SK-N-SH (cell line): ENCODE results near the gene FAM53A.

ENCODE experiments used
- CHD2 ChIP-seq: fragments of 150-350 bp; IDR thresholded peaks from 2 replicates; pipeline ENCODE4 v1.6.1; 2018; ENCODE audit warnings: low read length; ENCODE audit not compliant: partially characterized antibody
- ELF1 ChIP-seq: IDR thresholded peaks from 2 replicates; pipeline ENCODE4 v1.4.0; 2012
- EZH2phosphoT487 ChIP-seq: fragments of 200-600 bp; sonication (generic); IDR thresholded peaks from 2 replicates; pipeline ENCODE4 v1.6.1; 2017; ENCODE audit warnings: low read depth, mixed run types, mild to moderate bottlenecking, antibody characterized with exemption, moderate library complexity, borderline replicate concordance
- FOXM1 ChIP-seq: IDR thresholded peaks from 2 replicates; pipeline ENCODE4 v1.4.0; 2012; ENCODE audit warnings: low read depth, mild to moderate bottlenecking
- JUND ChIP-seq: IDR thresholded peaks from 2 replicates; pipeline ENCODE4 v1.4.0; 2012
- MXI1 ChIP-seq: IDR thresholded peaks from 2 replicates; pipeline ENCODE4 v1.6.1; 2012; ENCODE audit warnings: mild to moderate bottlenecking, low read depth, low read length, improper control_type of control experiment
- POLR2AphosphoS5 ChIP-seq: IDR thresholded peaks from 2 replicates; pipeline ENCODE4 v1.6.1; 2012; ENCODE audit warnings: low read depth, low read length
- REST ChIP-seq: IDR thresholded peaks from 2 replicates; pipeline ENCODE4 v1.6.1; 2012; ENCODE audit warnings: mild to moderate bottlenecking, low read depth, low read length, moderate library complexity
- TAF1 ChIP-seq: IDR thresholded peaks from 2 replicates; pipeline ENCODE4 v1.6.1; 2012; ENCODE audit warnings: low read depth, mild to moderate bottlenecking, low read length, moderate library complexity, borderline replicate concordance
- TF ChIP-seq, protein P1 (sequence below): fragments of 200-600 bp; sonication (generic); IDR thresholded peaks from 2 replicates; pipeline ENCODE4 v1.6.1; 2017; ENCODE audit warnings: antibody characterized with exemption, mild to moderate bottlenecking, moderate library complexity
- TF ChIP-seq, protein P2 (sequence below): IDR thresholded peaks from 2 replicates; pipeline ENCODE4 v1.4.0; 2012; ENCODE audit warnings: low read depth

- no peak for TF ChIP-seq JUND
- no peak for TF ChIP-seq ELF1
- TF ChIP-seq, protein P1, sequence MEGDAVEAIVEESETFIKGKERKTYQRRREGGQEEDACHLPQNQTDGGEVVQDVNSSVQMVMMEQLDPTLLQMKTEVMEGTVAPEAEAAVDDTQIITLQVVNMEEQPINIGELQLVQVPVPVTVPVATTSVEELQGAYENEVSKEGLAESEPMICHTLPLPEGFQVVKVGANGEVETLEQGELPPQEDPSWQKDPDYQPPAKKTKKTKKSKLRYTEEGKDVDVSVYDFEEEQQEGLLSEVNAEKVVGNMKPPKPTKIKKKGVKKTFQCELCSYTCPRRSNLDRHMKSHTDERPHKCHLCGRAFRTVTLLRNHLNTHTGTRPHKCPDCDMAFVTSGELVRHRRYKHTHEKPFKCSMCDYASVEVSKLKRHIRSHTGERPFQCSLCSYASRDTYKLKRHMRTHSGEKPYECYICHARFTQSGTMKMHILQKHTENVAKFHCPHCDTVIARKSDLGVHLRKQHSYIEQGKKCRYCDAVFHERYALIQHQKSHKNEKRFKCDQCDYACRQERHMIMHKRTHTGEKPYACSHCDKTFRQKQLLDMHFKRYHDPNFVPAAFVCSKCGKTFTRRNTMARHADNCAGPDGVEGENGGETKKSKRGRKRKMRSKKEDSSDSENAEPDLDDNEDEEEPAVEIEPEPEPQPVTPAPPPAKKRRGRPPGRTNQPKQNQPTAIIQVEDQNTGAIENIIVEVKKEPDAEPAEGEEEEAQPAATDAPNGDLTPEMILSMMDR = no peak
- TF ChIP-seq, protein P2, sequence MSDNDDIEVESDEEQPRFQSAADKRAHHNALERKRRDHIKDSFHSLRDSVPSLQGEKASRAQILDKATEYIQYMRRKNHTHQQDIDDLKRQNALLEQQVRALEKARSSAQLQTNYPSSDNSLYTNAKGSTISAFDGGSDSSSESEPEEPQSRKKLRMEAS = no peak
- TF ChIP-seq POLR2AphosphoS5 = no peak
- no peak for TF ChIP-seq REST
- TF ChIP-seq FOXM1 = no peak
- TF ChIP-seq EZH2phosphoT487 = no peak
- no peak for TF ChIP-seq MXI1
- no peak for TF ChIP-seq TAF1
- TF ChIP-seq CHD2 = no peak
These were observed 7.7 kb upstream of the FAM53A start for GRCh38 chr4:1691737-1692373.
